GM19397 (cell line): ENCODE results near the gene TBC1D16.

Experiments
- ATAC-seq: cut with Tn5 transposase; IDR thresholded peaks from one replicate; pipeline ENCODE4 v1.9.1; 2021; ENCODE audit warnings: mild to moderate bottlenecking, moderate library complexity; ENCODE audit not compliant: unreplicated experiment

Gene TBC1D16

DNA sequence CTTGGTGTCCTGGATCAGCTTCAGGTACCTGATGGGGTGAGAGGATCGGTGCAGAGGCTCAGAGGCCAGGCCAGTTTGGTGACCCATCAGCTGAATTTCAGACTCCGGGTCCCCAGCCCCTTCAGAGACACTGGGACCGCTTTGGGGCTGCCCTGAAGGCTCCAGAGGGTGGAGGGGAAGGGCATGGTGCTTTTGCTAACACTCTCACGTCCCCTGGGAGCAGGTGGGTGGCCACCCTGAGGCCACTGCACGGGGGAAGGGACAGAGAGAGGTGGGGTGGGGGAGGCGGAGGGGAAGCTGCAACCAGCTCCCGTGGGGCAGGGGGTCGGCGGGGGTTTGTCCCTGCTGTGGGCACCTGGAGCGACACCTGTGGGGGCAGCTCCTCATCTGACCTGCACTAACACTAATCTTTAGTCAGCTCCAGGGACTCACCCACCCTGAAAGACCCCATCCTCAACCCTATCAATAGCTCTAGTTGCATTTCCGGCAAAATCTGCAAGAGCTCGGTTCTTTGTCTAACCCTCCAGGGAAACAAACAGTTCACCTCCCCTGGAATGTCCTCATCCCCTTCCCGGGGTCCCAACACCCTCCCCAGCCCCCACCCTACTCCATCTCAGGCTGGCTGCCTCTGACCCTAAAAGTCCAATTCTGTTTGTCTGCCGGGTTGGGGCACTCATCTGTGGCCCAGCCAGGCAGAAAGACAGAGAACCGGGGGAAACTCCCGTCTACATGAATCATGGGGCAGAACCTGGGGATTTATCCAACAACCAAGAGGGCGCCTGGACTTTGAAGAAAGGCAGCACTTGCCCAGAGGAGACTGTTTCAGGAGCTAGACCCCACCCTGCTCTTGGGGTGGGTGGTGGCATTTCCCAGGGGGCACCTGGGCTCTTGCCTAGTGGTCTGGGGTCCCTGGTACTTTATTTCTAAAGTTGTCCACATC, 104.5 kb downstream of the TBC1D16 start:
- no peak for ATAC-seq

DNA sequence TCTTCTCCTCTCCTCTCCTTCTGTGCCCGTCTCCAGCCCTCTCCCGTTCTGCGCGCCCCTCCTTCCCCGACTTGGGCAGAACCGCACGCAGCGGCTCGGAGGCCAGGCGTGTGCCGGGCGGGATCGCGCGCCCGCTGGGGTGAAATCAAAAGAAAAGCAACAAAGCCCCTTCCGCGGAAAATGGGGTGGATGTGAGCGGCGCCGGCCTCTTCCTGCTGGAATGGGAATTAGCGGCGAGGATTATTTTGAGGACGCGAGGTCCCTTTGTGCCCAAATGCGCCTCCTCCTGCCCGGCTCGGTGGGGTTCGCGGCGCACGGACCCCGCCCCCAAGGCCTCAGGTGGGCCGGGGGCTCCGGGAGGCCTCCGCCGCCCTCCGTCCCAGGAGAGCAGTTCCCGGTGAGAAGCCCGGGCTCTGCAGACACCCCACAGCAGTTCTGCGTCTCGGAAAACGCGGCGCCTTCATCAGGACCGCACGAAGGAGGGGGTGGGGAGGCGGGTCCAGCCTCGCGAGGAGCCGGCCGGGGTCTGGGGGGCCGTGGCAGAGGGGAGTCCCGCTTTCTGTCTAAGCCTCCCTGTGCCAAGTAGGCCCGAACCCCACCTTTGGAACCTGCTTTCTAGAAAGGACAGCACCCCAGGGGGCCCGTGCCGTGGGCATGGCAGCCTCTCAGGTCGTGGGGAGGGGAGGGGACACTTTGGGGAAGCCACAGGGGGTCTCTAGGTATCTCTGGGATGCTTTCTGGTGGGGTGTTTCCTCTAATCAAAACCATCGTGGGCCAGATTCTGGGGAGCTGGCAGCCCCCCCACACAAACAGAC, 105.4 kb downstream of the TBC1D16 start:
- ATAC-seq, result no peak

DNA sequence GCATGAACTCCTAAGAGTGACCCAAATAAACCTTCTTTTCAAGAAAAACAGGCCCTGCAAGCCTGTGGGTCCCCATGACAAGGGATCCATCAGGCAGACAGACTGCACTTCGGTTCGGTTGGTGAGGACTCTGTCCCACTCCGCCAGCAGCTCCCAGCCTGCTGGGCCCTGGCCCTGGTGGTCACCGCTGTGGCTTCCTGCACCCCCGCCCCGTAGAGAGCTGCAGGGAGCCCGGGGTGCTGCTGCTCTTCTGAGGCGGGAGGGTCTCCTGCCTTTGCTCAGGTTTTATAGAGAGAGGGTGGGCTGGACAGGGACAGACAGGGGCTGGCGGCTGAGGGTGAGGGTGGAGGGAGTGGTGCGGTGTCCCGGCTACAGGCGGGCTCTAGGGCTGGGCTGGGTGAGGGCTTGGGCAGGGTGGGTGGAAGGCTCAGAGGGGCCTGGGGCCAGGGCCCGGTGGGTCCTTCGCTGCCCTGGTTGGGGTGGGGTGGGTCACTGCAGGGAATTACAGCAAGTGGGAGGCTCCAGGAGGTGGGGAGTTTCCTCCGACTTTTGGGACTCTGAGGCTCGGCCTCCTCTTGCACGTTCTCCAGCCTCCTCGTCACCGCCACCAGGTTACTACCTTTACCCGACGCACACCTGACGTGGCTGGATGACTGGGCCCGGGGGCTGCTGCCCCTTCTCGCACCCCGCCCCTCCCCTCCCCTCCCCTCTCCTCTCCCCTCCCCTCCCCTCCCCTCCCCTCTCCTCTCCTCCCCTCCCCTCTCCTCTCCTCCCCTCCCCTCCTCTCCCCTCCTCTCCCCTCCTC, 106.2 kb downstream of the TBC1D16 start:
- ATAC-seq, result no peak

DNA sequence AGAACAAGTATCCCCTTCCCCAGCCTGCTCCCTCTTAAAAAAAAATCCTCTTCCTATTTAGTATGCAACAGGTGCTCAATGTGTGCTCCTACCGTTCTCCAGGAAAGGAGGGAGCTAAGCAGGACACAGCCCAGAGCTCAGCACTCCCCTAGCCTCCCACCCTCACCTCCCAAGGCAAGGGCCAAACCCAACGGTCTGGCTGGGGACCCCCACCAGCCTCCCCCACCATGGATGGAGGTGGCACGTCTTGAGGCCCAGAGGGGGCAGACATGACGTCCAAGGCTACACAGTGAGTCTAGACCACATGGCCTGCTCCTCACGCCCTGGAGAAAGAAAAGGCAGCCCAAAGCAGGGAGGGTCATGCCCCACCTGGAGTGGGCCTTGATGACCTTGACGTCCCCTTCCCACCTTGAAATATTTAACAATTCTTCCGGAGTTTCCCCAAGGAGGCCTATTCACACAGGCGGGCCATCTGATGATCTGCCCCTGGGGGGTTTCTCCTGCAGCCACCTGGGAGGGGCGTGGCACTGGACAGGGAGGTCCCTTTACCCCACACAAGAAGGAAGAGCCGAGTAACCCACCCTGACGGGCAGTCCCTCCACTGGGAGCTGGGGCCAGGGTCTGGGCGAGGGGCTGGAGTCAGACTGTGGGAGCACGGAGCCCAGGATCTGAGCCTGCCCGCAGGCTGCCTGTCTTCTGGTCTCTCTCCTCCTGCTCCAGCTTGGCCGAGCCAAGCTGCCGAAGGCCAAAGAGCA, 107.0 kb downstream of the TBC1D16 start:
- ATAC-seq, result no peak

DNA sequence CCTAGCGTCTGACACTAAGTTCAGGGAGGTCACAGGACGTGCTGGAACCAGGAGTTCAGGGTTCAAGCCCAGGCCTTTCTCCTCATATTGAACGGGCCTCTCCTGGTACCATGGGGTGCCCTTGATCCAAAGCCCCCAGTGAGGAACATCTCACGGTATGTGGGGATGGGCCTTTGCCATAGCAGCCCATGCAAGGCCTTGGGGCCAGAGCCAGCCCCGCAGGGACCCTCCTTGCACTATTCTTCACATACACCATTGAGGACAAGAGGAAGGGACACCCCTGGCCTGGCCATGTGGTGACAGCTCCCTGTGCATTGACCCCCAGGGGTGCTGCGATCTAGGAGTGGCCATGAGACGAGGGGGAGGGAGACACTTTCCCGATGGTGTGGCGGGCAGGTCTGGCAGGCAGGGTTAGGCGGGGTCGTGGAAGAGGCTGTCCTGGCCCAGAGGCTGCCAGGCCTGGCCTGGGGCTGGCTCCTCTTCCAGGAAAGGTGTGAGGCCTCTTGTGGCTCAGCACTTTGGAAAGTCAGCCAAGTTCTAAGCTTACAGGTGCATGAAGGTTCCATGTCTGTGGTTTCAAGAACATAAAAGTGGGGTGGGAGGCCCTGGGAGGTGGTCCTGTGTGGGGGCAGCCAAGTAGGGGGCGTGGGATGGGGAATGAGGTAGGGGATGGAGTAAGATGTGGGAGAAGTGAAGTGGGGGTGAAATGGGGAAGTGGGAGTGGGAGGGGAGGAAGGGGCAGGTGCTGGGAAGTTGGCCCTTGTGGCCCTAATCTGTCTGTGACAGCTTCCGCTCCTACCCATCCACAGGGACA, 107.8 kb downstream of the TBC1D16 start:
- no peak for ATAC-seq

DNA sequence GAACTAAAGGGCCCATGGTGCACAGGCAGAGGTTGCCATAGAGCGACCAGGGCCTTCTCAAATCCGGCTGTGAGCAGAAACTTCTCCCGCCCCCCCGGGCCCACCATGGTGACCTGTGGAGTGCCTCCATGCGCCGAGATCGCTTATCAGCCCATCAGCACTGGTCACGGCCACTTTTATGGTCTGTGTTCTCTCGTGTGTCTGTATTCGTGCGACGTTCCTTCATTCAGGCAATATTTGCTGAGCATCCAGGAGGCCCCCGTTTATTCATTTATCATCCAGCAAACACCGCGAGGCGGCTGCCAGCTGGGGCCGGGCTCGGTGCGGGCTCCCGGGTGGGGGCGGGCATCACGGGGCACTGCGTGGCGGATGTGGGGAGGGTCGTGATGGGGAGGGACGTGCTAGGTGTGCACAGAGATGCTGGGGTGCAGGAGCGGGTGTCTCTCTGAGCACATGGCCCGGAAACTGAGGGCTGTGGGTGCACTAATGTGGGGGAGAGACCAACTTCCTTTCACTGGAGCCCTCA, 108.5 kb downstream of the TBC1D16 start:
- no peak for ATAC-seq

DNA sequence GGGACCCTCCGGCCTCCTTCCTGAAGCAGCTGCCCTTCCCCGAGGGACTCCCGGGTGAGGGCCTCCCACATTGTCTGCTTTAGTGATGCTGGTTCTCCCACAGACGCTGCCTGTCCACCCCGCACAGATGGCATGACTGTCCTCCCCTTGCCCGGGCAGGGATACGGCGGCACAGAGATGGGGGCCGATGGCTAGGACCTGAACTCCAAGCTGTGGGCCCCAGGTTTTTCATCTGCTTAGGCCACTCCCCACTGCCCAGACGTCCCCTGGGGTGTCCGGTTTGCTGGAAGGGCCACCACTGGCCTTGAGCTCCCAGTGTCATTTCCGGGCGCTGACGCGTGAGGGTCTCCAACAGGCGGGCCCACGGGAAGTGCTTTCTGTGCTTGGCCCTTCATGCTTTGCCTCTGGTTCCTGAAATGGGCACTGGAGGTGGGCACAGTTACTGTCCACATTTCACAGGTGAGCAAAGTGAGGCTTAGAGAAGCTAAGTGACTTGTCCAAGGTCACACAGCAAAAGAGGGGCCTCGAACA, 109.0 kb downstream of the TBC1D16 start:
- ATAC-seq, result no peak

DNA sequence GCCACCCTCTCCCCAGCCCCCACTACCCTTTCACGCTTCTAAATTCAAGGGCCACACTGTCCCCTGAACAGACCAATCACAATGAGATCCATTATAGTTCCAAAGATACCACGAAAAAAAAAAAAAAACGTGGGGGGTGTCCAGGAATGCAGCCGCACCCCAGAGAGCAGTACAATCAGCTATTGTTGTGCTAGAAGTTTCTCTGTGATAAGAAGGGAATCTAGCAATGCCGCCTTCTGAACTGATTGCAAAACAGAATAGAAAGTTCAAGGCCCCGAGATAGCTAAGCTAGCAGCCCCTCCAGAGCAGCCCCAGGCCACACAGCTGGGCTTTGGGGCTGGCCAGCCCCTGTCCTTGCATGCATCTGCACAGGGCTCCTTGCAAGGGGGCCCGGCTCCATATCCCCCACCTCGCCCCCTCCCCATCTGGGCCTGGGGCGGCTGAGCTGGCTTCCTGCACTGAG, 109.5 kb downstream of the TBC1D16 start:
- no peak for ATAC-seq

DNA sequence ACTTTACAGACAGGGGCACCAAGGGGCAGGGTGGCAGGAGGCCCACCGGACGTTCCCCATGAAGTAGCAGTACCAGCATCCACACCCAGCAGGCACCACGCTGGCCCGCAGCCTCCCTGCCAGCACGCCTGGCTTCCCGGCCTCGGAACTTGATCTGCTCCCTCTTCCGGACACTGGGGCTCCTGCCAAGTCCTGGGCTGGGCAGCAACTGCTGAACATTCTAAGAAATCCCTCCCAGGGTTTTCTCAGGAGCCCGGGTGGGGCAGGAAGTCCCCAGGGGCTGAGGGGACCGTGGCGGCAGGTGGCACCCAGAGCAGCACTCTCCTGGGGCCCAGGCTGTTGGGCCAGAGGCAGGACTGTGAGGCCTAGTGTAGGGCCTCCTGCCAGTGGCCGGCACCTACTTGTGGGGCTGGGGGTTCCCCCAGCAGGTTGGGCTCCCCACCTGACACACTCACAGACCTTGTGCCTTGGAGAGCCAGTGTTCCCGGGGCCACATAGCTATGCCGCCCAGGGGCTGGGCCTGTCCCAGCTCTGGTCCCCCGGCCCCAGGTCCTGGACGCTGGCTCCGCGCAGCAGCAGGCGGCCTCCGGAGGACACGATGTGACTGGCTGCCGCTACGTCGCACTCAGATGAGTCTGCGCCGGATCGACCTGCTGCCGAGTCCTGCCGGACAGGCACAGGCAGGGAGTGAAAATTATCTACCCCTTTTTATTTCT, 110.3 kb downstream of the TBC1D16 start:
- ATAC-seq, result no peak

DNA sequence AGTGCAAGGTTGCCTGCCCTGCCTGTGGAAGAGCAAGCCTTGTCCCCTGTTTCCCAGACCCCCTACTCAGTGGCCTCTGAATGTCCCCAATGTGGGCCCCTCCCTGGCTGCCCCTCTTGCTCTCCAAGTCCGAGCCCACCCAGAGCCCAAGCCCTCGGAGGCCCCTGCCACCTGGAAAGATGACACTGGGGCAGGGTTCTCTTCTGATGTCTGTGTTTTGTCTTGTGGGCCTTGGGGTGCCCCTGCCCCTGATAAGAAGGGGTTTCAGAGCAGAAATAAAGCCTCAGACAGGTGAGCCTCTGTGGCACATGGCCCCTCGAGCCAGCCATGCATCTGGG, 111.1 kb downstream of the TBC1D16 start:
- ATAC-seq, result no peak

DNA sequence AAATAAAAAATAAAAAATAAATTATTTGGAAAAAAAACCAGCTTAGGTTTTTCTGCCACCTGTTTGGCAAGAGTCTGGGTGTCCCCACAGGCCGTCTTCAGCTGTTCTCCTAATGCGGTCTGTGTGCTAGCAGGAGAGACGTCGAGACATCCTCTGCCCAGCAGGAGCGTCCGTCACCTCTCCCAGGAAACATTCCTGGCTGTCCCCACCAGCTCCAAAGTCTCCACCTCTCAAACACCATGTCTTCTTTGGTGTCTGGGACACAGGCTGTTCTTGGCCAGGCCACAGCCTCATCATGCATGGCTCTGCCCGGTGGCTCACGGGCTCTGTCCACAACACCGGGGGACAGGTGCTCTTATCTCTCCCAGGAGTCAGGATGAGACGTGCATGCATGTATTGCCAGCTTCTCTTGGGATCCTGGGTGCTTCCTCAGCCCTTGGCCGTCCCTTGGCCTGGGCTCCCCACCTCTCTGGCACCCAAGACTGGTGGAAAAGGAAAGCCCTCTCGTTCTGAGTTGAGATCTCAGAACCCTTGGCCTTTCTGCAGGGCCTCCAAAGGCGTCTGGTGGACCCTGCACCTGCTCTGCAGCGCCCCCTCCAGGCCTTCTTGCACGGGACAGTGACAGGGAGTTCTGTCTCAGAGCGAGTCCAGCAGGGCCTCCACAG, 111.6 kb downstream of the TBC1D16 start:
- ATAC-seq, result no peak

DNA sequence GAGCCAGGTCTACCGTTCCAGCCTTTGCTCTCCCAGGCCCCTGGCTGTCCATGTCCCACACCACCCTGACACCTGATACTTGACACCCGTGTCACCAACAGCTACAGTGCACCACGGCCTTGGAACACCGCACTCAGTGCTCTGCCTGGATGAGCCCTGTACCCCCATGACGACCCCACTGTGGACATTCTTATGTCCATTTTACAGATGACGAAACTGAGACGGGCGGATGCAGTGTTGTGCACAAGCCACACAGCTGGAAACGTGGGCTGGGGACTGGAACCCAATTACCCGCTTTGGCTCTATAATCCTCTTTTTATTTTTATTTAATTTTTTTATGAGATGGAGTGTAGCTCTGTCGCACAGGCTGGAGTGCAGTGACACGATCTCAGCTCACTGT, 112.9 kb downstream of the TBC1D16 start:
- ATAC-seq, result no peak

DNA sequence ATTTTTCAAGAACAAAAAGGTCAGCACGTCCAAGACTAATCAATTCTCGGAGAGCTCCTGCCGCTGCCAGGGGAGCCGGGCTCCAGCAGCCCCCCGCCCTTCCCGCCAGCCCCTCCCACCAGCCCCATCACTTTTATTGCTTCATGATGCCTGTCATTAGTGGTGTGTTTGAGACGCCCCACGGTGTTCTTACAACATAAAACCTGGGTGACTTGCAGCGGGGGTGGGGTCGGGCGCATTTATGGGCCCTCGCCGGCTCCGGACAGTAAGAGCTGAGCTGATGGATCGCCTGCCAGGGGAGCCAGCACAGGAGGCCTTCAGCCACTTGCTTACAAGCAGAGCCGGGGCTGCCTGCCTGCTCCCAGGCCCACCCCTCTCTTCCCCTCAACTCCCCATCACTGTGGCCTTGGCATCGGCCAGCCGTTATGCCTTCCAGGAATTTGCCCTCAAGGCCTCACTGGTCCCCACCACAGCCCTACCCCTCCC, 113.5 kb downstream of the TBC1D16 start:
- ATAC-seq, result no peak

DNA sequence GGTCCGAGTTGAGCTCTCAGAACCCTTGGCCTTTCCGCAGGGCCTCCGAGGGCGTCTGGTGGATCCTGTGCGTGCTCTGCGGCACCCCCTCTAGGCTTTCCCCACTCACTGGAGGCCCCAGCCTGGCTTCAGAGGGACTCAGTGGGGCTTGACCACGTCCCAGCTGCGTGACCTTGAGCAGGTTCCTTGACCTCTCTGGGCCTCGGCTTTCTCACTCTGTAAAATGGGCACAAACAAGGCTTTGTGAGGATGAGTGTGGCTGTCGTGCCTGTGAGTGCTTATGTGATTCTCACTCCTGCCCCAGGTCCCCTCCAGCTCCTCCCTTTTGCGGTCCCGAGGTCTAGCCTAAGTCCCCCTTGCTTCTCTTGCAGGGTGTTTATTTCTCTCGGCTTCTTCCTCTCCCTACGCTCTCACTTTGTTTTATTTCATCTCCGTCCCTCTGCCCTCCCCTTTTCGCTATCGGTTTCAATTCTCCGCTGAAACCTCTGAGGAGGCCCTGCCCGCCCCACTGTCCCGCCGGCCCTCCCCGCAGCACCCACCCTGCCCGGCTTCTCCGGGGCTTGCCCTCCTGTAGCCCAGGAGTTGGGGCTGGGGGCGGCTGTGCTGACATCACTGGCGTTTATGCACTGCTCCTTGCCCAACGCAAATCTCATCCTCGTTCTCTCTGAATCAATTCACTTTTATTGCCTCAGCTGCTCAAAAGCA, 114.1 kb downstream of the TBC1D16 start:
- no peak for ATAC-seq

DNA sequence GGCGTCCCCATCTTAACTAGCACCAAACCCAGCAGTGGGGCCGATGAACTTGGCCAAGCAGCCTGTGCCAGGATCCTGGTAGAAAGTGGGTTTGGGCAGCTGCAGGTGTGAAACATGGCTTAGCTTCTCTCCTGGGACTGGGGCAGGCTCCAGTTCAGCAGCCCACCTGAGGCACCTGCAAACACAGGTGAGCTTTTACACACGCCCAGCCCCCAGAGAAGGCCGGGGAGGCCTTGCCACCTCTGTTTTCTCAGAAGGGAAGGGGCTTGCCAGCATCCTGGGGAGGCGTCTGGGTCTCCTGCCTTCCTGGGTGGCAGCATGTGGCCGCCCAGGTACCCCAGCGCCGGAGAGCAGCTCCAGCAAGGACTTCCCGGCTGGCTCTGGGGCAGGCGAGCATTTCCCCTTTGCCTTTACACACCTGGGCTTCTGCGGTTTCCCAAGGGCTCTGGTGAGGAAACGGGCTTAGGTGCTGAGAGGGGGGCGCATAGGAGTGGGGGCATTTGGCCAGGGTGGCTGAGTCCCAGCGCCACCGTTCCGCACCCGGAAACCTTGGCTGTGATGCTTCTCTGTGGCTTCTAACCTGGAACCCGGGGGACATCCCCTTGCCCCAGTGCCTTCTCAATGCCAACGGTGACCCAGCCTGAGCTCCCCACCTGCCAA, 114.8 kb downstream of the TBC1D16 start:
- ATAC-seq, result no peak

DNA sequence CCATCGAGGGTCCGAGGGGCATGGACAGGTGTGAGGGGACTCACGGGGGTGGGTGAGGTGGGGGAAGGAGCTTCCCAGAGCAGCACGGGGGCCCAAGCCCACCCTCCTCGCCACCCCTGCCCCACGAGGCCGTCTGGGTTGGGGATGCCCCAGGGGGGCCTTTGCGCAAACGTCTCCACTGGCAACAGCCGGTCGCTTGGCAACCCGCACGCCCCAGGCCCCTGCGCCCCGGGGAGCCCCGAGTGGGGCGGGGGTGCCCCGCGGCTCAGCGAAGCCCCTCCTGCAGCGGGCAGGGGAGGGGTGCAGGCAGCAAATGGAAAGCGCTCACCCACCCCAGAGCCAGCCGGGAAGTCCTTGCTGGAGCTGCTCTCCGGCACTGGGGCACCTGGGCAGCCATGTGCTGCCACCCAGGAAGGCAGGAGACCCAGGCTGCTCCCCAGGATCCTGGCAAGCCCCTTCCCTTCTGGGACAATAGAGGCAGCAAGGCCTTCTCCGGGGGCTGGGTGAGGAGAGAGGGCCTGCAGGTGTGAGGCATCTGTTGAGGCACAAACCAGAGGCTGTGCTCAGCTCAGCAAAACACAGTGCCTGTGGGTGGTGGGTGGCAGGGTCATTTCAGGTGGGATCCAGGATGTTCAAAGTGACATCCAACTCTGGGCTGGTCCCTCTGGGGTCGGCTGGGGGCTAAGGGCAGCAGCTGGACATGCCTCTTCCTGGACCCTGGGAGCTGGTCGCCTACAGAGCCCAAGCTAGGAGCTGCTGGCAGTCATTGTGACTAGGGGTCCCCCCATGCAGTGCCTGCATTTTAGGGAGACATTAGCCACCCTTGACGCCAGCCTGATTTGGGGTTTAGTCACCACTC, 115.6 kb downstream of the TBC1D16 start:
- ATAC-seq, result no peak
